ENCODE data around the gene EFNA5. TPM values are rescaled to one million over a fixed set of nuclear protein-coding genes. Genes with fewer than 3 reads are reported as not detected.

EFNA5 gene
- total and polyA plus RNA-seq, 2 of the 13 experiments (the other 11 are each of a cell fraction or from before 2014, with no cell fraction given) = not detected

- no peak for TF ChIP-seq SOX5 (CRISPR knock-in tag; IDR thresholded peaks at IDR 0.05; ENCODE audit: borderline replicate concordance)
- no peak for TF ChIP-seq POGK (CRISPR knock-in tag; conservative IDR thresholded peaks at IDR 0.05)
- no peak for TF ChIP-seq USF2 (IDR thresholded peaks at IDR 0.05; ENCODE audit: low read depth, low read length)
- no peak for TF ChIP-seq USF2 (CRISPR knock-in tag; IDR thresholded peaks at IDR 0.05; ENCODE audit: borderline replicate concordance)
- no peak for TF ChIP-seq ZNF138 (CRISPR knock-in tag; IDR thresholded peaks at IDR 0.05; ENCODE audit: low read depth)
- no peak for TF ChIP-seq HOXD1 (CRISPR knock-in tag; IDR thresholded peaks at IDR 0.05)
- no peak for TF ChIP-seq IRX3 (CRISPR knock-in tag; IDR thresholded peaks at IDR 0.05; ENCODE audit: borderline replicate concordance, low read depth)
- no peak for TF ChIP-seq MXI1 (IDR thresholded peaks at IDR 0.05; ENCODE audit: borderline replicate concordance, low read depth, low read length)
- no peak for TF ChIP-seq CCAR2 (optimal IDR thresholded peaks at IDR 0.05; ENCODE audit: low read depth, low read length)
These were observed 2.3 kb upstream of the EFNA5 start (continued) for GRCh38 chr5:107673039-107673367.

Data from HepG2 (cell line).